HuH-7 (cell line): ENCODE measurements around the gene RNF225.
A peak's percentile ranks its signal among the peaks of the same experiment; 100 is the strongest.
"Not testable (repeated sequence)": the region's sequence is repeated elsewhere in the genome, so short reads cannot be mapped to it uniquely, and the experiment has no call there.

ENCODE experiments used
- DNase-seq: peaks from one replicate; pipeline ENCODE4 v3.0.0; 2011; ENCODE audit warnings: low spot score

RNF225 gene

GRCh38 chr19:58362272-58362994, 33.0 kb upstream of the RNF225 start, which contains the start of gene ZNF497:
Gene ZNF497, minus strand, starts transcription at chr19:58362751. Its CDS starts 5,116 bp downstream, at chr19:58357635.
- DNase-seq: peak; percentile 99

GRCh38 chr19:58364146-58364545, 31.3 kb upstream of the RNF225 start:
- DNase-seq: no peak

- DNase-seq: no peak
These were observed 28.6 kb upstream of the RNF225 start for GRCh38 chr19:58366585-58367430.

DNA sequence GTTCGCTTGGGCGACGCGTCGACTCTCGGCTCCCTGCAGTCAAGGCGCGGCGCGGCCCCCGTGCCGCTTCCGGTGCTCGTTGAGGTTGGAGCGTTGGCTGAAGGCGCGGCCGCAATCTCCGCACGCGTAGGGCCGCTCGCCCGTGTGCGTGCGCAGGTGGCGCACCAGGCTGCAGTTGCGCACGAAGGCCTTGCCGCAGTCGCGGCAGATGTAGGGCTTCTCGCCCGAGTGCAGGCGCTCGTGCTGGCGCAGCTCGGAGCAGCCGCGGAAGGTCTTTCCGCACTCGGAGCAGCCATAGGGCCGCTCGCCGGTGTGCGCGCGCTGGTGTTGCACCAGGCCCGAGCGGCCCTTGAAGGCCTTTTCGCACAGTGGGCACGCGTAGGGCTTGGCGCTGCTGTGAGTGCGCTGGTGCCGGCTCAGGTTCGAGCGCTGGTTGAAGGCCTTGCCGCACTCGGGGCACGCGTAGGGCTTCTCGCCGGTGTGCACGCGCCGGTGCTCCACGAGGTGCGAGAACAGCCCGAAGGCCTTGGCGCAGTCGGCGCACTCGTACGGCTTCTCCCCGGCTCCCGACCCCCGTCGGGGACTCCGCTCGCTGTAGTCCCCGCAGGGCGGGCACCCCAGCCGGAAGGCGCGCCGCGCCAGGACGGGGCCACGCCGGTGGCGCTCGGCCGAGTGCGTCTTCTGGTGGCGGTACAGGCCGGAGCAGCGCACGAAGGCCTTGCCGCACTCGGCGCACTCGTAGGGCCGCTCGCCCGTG, 27.6 kb upstream of the RNF225 start:
- DNase-seq: no peak

GRCh38 chr19:58368561-58369360, 26.7 kb upstream of the RNF225 start:
- no peak for DNase-seq

- no peak for DNase-seq
These were observed 22.9 kb upstream of the RNF225 start for GRCh38 chr19:58372311-58373133.

DNA sequence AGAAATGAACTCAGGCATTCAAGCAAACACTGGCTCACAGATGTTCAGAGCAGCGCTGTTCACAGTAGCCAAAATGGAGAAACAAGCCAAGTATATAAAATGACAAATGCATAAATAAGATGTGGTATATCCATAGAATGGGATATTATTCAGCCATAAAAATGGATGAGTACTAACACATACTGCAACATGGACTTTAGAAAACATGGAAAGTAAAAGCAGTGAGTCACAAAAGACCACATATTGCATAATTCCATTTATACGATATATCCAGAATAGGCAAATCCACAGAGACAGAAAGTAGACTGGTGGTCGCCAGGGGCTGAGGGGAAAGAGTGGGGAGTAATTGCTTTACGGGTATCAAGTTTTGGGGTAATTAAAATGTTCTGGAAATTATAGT, 21.3 kb upstream of the RNF225 start:
- no peak for DNase-seq

GRCh38 chr19:58376724-58377123, 18.7 kb upstream of the RNF225 start:
- DNase-seq: not testable (repeated sequence)

- no peak for DNase-seq
These were observed 16.2 kb upstream of the RNF225 start for GRCh38 chr19:58379246-58379645.

- DNase-seq: no peak
These were observed 15.3 kb upstream of the RNF225 start for GRCh38 chr19:58380037-58380661.

DNA sequence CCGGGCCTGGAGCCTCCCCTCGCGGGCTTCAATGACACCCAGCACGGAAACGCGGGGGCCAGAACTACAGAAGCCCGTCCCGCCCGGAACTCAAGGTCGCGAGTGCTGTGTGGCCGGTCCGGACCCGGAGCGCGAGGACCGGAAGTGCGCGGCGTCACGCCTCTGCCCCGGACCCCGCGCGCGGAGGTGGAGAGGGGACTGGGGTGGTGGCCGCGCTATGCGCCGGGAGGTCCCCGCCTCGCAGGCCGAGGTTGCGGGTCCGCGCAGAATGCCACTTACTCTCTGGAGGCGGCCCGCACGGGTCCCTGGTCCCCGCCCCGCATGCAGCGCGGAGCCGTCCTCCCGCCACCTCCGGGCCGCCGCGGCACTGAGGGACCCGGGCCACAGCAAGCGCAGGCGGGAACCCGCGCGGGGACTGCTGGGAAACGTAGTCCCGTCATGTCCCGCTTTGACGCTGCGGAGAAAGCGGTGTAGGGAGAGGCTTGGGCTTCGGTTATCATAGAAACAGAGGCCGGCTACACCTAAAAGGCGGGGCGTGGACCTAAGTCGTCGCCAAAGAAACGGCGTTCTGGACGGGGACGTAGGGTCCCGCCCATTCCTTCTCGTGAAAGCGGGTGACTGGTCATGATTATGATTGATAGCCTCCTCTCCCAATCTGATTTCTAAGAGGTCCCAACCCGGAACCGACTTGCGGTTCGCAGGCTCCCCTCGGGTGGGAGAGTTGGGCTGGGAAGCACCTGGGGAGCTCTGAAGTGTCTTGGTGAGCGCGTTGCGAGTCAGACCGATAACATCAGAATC, 14.6 kb upstream of the RNF225 start, which contains the start of gene ZNF837:
Gene ZNF837, minus strand, starts transcription at position 369 of the 798 bp plus-strand sequence. CDS start 11,698 bp downstream, outside the sequence.
- peak; percentile 97 for DNase-seq

GRCh38 chr19:58381460-58382212, 13.8 kb upstream of the RNF225 start:
- DNase-seq: no peak

DNA sequence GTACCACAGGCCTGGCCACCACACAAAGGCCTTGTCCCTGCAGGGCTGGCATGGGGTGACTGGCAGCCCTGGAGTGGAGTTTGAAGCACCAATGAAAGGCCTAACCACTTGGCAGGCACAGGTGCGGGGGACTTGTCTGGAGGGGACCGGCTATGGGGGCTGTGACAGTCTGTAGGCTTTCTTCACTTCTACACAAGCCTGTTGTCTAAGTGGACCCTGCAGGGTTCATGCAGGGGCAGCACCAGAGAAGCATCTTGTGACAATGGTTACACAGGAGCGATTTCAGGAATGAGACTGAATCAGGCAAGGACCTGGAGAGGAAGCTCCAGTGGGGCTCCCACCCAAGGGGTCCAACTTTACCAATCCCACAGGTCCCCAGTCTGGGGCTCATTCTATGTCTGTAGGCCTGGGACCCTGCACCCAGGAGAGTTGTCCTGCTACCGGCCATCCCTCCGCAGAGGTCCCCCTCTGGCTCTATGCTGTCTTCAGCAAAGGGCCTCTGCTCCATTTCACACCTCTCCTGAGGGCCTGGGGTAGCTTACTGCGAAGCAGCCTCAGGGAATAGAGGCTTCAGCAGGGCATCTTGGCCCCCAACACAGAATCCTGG, 12.4 kb upstream of the RNF225 start:
- no peak for DNase-seq

GRCh38 chr19:58385313-58385890, 10.1 kb upstream of the RNF225 start:
- no peak for DNase-seq

- DNase-seq: no peak
These were observed 9.4 kb upstream of the RNF225 start for GRCh38 chr19:58385891-58386575.

GRCh38 chr19:58386576-58387337, 8.7 kb upstream of the RNF225 start, which contains the start of gene RPS5:
Gene RPS5, plus strand, starts transcription at chr19:58387269. Its CDS starts 869 bp downstream, at chr19:58388138.
- DNase-seq: peak; percentile 99
